Ureter (tissue), 1 donor: ENCODE measurements around the gene NEDD4L. TPM values are rescaled to one million over a fixed set of nuclear protein-coding genes. Genes with fewer than 3 reads are reported as not detected.

Experiments used
- DNase-seq: peaks from one replicate; pipeline ENCODE4 v3.0.0-alpha.2; 2020; ENCODE audit warnings: low spot score
- total RNA-seq: library from RNA; stranded (reverse); gene quantifications from one replicate; pipeline ENCODE4 v1.2.4, GENCODE V29; 2023
- donor health status: DM: yes; HTN: yes; CAD: no.

NEDD4L gene
- total RNA-seq, 1 donor from 2014 or later = 299 TPM

DNA sequence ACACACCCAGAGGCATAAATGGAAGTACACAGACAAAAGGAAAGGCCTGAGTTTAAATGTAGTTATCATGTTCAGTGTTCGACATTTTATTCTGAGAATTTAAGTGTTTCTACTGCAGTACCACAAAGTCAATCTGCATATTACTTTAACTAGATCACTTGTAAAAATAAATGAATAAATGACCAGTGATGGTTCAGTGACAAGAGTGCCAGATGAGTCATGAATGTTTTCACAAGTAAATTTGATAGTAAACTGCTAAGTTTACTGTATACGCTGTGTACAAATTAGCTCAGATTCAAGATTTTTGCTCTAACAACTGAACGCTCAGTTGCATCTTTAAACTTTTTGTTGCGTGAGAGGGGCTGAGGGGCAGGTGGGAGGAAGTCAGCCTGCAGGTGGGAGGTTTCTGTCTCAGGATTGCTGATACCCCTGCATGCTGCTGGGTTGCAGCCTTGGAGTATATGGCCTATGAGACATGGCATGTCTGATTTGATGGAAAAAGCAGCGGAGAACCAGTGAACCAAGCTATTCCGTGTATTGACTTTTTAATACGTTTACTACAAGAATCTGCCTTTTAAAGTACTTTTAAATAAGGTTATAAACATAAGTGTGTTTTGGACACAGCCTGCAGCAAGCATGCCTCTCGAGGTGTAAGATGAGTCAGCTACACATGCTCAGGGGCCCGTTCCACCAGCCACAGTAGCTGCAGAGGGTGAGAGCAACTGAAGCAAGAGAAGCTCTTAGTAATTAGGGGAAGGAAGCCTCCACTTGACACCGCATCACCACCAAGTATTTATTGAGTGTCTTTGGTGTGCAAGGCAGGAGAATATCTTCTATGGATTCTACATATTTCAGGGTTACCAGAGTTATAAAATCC lies 245.1 kb downstream of the NEDD4L start:
- DNase-seq = no peak

DNA sequence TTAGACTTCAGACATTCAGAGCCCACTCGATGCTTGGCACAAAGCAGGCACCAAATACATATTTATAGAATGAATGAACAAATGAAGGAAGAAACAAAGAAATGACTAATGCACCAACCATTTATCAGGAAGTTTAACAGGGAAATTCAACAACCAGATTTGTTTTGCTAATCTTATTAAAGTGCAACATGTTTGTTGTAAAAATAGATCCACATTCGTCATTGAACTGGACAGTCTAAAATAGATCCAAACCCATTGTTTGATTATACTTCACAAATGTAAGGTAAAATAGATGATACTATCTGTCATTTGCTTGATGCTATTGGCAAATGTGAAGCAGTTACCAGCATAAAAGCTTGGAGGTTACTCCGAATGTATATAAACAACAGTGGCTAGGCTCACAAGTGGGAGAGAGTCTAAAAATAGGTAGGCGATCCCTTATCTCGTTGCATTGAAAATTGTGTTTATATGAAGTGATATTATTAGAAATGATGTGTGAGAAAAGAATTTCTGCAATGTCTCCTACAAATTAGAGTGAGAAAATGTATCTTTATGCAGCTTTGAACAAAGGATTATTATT lies 246.2 kb downstream of the NEDD4L start:
- no peak for DNase-seq

DNA sequence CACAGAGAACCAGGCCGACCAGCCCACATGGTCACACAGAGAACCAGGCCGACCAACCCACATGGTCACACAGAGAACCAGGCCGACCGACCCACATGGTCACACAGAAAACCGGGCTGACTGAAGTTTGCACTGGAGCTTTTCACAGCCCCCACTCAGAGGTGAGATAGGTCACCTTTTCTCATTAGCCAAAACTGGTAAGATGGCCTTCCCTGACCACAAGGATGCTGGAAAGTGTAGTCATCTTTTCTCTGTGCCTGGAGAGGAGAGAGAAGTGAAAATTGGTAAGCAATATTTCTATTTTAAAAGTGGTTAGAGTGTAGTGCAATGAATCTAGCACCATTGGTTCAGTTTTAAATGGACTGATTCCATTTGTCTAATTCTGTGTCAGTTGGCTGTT lies 247.1 kb downstream of the NEDD4L start:
- DNase-seq = no peak

DNA sequence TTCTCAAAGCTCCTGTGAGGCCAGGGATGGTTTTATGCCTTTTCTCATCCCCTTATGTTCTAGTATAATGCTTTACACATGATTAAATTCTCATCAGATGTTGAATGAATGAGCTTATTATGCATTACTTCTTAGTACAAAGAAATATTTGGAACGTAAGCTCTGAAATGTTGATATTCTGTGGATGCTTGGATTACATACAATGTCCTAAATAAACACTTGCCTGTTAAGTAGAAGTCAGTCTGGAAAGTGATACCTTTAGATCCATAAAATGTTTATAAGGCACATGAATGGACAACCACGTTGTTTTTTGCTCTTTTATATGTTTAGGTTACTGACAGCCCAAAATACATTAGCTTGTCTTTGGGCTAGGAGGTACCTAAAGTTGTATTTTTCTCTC lies 248.6 kb downstream of the NEDD4L start:
- no peak for DNase-seq

DNA sequence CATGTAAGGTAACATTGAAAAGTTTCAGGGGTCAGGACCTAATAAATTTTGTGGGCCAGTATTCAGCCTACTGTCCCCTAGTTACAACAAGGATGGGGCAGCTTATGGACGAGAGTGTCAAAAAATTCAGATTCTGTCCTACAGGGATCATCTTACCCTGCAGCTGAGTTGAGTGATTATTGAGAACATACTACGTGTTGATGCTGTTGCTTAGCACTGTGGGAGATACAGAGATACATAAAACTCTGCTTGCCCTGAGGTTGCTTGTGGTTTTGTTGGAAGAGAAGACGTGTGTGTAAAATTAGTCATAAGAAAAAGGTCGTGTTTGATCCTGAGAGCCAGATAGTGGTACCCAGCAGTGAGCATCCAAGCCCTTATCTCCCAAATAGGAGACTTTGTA lies 253.2 kb downstream of the NEDD4L start:
- DNase-seq = no peak

DNA sequence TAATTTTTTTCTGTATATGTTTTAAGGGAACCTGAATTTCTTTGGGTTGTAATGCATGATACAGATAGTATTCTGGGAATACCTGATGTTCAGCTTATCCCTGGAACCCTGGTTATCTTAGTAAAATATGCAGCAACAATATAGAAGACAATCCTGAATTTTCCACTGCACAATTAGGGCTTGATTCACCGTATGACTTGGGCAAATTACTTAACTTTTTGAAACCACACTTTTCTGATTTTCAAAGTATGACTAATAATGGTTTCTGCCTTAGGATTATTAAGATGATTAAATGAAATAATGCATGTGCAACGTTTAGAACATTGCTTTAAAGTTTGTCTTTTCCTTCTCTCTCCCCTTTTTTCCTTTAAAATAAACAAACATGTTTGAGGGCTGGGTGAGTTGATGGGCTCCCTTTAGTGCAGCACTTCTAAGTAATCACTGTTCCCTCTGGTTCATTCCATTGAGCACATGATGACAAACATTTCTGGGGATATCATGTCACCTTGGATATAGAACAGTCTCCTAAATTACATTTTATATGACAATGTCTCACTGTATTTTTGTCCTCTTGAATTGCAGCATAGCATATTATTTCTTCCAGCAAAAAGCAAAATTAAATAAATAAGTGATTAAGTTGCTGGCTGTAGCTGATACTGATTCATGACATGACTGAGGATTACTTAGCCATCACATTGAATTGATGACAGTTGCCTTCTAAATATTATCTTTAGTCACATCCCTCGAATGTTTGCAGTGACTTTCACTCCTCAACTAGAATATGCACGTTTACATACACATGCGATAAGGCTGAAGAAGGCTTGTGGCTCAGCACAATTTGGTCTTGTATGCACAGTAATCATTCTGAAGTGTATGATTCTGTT lies 254.5 kb downstream of the NEDD4L start:
- DNase-seq = no peak

DNA sequence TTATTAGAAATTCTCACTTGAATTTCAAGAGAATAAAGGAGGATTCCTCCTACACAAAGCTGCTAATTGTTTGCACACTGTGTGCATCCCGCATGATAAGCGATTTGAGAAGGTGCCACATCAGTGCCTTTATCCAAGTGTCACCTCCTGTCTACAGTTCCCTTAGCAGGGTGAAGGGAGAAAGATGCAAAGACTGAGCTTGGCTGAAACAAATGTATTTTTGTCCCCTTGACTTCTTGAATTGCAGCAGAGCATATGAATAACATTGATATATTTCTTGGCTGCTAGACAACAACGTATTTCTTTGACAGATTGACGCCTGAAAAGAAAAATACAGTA lies 255.1 kb downstream of the NEDD4L start:
- DNase-seq = no peak

DNA sequence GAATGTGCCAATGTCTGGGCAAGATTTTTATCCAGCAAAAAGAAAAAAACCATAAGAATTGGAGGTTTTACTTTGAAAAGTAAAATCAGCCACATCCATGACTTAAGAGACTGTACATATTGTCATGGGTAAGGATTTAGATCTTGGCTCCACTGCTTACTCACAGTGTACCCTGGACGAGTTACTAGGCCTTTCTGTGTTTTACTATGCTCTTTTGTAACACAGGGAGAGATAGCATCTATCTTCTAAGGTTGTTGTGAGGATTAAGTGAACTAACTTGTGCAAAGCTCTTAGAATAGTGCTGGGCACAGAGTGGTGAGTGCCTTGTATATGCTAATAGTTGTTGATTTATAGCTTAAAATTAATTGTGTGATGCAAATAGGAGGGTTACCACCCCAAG lies 255.9 kb downstream of the NEDD4L start:
- DNase-seq = no peak

DNA sequence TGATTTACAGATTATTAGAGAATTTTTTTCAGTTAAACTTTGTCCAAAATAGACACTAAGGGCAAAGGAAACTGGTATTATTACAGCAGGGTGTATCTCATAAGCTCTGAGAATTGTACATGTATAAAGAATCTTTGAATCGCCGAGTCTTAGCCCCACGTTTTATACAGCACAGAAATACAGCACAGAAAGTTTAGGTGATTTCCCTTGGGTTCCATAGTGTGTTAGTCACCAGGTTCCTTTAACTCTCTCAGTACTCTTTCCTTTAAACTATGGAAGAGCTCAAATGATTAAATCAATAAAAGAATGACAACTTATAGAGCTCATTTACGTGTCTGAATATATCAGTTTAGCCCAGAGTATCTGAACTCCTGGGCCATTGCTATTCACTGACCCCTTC lies 256.8 kb downstream of the NEDD4L start:
- DNase-seq = no peak

DNA sequence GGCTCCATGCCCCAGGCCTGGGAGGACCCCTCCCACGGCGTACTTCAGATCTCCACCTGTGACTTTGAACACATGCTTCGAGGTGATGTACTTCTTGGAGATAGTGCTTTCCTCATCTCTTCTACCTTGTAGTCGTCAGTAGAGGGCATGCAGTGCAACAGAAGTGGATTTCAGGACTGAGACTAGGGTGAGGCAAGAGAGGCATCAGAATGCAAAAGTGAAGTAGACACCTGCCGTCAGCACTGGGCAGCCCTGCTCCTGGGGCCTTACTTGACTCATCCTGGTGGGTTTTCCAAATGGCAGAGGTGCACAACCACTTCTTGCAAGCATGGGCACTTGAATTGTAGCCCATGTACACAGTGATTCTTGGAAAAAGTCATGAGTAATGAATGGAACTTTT lies 258.8 kb downstream of the NEDD4L start:
- DNase-seq = no peak

DNA sequence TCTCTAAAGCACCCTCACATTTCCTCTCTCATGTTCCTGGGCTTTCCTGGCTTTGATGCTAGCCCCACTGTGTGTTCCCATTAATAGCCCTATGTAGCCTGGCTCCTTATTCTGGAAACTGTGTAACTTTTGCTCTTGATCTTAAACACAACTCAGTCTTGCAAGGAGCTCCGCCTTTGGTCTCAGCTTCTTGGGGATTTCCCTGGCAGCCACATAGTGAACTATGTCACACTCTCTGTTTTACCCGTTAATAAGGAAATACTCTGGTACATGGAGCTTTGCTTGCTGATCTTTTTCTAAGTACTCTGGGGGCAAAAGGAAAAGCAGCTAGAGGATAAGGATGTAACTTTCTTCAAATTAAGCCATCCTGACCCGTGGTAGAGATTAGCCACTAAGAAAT lies 259.3 kb downstream of the NEDD4L start:
- no peak for DNase-seq

DNA sequence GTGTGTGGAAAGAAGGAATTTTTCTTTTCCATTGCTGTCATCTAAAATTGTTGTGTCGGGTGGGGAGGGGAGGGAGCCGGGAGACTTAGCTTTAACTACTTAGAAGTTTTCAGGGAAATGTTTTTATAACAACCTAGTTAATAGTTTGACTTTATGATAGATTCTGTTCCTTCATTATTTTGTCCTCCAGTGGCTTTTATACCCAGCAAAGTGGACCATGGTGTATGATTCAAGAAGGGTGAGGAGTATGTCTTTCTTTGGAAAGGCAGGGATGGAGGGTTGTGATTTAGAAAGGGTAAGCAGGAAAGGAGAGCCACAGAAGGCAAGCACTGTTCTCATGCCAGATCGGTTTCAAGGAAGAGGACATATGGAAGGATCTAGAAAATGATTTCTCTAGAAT lies 261.8 kb downstream of the NEDD4L start:
- DNase-seq = no peak

DNA sequence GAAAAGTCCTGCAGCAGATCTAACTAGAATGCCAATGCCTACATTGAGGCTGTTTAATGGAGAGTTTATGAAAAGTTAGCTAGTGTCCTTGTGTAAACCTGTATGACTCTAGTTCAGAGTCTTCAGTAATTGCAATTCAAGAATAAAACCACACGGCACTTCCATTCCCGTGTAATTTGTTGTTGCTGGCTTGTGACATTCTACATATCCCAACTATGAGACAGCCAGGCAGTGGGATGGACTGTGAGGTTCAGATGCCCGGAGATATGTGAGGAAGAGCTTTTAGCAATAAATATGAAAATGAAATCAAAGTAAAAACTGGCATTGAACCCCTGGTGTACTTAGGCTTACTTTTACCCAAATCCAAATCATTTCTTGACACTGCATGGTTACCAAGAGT lies 263.4 kb downstream of the NEDD4L start:
- DNase-seq = no peak

DNA sequence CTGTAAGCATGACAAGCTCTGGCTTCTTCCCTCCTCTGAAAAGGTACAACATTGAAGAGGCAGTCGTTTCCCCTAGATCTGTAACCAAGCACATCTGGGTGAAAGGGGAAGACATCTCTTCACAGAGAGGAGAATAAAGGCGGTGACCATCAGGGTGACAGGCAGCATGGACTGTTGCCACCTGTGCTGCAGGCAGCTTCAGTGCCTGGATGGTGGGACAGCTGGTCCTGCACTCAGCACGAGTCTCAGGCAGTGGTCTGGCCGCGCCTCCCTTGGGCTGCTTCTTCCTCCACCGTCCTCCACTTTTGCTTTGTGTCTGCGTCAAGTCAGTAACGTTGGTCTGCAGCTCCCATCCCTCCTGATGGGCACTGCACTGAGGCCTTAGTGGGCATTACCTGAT lies 264.4 kb downstream of the NEDD4L start:
- DNase-seq = no peak

DNA sequence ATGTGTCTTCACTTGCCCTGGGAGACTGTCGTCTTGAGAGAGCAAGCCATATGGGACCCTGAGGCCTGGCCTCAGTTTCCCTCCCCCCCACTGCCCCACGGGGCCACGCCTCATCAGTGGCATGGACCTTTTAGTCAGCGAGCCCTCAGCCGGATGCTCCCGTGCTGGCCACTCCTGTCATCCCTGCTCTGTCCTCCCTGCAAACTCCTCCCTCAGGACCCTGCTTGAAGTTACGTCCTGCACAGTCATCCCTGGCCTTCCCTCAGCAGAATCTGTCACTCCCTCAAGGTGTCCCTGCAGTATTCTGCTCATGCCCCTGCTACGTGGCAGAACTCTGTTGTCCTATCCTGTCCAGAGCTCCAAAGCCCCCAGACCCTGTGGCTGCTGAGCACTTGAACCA lies 265.1 kb downstream of the NEDD4L start:
- DNase-seq = no peak

DNA sequence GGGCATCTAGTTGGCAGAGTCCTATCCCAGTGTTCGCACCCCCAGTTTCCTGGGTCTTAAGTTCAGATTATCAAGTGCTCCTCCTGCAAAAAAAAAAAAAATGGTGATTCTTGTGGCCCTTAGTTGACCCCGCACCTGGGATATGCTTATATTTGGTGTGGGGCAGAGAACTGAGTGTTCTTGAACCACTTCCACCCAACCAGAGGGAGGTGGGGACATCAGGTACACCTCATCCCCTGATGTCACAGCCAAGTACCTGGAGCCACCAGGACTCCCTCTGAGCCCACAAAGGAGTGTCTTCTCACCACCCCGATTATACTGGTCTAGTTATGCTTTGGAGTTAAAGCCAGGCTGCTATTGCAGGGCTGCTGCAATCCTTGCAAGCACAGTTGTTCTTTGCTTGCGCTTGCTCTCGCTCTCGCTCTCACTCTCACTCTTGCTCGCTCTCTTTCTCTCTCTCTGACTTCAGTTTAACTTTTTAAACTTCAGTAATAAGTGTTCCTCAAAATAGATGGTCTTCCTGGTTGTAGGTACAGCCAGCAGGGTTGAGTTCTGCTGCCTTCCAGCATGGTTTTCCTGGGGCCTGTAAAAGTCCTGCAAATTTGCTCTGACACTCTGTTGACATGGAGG lies 265.7 kb downstream of the NEDD4L start:
- DNase-seq = no peak

DNA sequence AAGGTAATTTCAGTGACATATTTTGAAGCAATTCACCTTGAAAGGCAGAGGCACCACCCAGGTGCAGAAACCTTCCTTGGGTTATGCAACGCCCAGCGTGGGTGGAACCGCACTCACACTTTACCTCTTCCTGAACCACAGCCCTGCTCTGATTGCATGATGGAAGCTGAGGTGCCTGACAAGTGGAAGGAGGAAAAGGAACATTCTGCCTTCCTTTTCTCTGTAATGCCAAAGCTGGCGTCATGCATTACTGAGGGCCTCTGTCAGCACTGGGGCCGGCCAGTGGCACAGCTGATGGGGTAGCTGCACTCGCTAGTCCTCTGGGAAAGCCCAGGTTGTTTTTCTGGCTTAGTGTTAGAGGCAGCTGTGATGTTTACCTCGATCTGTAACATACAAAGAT lies 266.5 kb downstream of the NEDD4L start:
- DNase-seq = peak; percentile 84

DNA sequence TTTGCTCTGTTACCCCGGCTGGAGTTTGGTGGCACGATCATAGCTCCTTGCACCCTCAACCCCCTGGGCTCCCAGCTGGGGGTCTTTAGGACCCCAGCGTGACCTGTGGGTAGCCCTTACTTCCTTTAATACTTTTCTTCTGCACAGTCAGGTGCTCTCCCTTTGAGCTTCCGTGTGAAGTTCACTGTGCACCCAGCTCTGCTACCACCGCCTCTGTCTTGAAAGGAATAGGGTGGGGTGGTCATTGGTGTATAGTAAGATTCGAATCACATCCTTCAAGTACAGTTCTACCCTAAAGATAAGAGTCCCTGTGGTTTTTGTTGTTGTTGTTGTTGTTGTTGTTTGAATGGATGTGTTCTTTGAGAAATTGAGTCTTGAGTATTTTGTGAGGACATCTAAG lies 267.4 kb downstream of the NEDD4L start:
- no peak for DNase-seq

DNA sequence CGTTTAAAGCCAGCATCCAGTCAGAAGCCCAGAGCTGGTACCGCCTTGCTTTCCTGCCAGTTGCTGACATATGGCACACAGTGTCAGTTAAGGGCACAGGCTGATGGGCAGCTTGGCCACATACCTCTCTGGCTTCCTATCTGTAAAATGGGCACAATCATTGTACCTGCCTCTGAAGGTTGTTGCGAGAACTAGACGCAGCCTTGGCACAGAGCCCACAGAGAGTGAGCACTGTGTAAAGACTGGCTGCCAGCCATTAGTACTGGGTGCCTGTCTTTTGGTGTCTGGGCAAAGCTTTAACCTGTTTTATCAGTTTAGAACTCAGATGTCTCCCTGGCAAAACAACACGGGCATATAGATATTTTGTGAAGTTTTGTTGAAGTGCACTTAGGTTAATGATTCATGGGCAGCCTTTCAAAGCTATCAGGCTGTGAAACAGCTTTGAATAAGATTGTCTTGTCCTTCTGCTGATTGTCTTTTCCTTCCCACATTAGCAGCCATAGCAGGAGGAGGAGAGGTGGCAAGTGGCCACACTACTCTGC lies 269.5 kb downstream of the NEDD4L start:
- no peak for DNase-seq

DNA sequence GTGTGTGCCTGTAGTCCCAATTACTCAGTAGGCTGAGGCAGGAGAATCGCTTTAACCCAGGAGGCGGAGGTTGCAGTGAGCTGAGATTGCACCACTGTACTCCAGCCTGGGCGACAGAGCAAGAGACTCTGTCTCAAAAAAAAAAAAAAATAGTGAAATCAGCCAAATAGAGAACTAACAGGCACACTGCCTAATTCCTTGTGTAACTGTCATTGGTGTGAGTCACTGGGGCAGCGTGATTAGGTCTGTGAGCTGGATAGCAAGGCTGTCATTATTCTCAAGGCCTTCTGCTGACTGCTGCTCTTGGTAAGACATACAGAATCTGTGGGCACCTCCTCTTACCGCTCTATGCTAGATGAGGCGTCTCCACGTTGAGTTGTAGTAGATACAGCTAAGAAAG lies 270.3 kb downstream of the NEDD4L start:
- peak; percentile 56 for DNase-seq

DNA sequence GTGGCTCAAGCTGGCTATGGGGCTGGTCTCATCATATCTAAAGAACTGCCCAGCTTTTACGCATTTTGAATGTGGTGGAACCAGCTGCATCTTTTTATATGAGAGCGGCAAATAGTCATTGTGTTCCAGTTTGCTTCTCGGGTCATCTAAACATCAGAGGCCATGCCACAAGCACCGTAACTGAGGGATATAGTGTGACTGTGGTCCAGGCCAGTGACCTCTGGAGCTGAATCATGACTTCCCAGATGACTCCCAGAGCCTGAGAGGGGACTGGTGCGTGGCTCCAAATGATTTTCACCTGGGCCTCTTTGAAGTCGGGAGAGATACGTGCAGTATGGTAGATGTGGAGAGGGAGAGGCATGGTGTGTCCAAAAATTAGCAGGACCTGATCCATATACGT lies 271.0 kb downstream of the NEDD4L start:
- no peak for DNase-seq

DNA sequence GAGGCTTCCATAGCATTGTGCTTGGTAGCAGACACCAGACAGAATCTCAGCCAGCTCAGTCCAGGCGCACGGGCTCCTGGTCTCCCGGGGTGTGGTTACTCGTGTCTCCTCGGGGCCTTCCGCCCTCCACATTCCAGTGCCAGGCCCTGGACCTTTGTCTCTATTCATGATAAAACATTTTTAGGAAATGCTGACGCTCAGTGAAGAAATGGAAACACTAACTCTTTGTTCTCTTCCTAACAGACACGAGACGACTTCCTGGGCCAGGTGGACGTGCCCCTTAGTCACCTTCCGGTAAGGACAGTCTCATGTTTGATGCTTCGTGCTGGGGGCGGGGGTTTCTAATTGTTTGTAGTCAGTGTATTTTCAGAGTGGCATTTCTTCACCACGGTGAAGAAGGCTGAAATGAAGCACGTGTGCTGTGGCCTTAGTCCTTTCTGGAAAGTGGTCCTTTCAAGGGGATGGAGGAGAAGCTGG lies 271.8 kb downstream of the NEDD4L start:
- no peak for DNase-seq
